GM21717 (cell line): Measurements from ENCODE around the gene ZSWIM6.

Source experiments
- ATAC-seq: cut with Tn5 transposase; IDR thresholded peaks from one replicate; pipeline ENCODE4 v1.9.1; 2021; ENCODE audit warnings: mild to moderate bottlenecking, moderate library complexity; ENCODE audit not compliant: unreplicated experiment

The ZSWIM6 gene

GRCh38 chr5:61330845-61331406 lies 1.1 kb upstream of the ZSWIM6 start:
- peak; percentile 29 for ATAC-seq

GRCh38 chr5:61332358-61332749 lies 296 bp downstream of the ZSWIM6 start:
- ATAC-seq, result peak; percentile 0

- no peak for ATAC-seq
Measured at GRCh38 chr5:61332851-61333320, 828 bp downstream of the ZSWIM6 start.

- ATAC-seq, result no peak
Measured at GRCh38 chr5:61333321-61333953, 1.4 kb downstream of the ZSWIM6 start.

- ATAC-seq, result no peak
Measured at GRCh38 chr5:61333954-61334867, 2.2 kb downstream of the ZSWIM6 start.

- no peak for ATAC-seq
Measured at GRCh38 chr5:61334868-61335615, 3.0 kb downstream of the ZSWIM6 start.

- ATAC-seq, result no peak
Measured at GRCh38 chr5:61339764-61340163, 7.7 kb downstream of the ZSWIM6 start.

GRCh38 chr5:61340775-61341361 lies 8.8 kb downstream of the ZSWIM6 start:
- ATAC-seq, result no peak

- ATAC-seq, result no peak
Measured at GRCh38 chr5:61342071-61342501, 10.0 kb downstream of the ZSWIM6 start.

- ATAC-seq, result no peak
Measured at GRCh38 chr5:61344187-61344944, 12.3 kb downstream of the ZSWIM6 start.

- ATAC-seq, result no peak
Measured at GRCh38 chr5:61346511-61346910, 14.5 kb downstream of the ZSWIM6 start.

GRCh38 chr5:61347080-61347479 lies 15.0 kb downstream of the ZSWIM6 start:
- ATAC-seq, result no peak

- no peak for ATAC-seq
Measured at GRCh38 chr5:61348447-61348846, 16.4 kb downstream of the ZSWIM6 start.

- ATAC-seq, result no peak
Measured at GRCh38 chr5:61349935-61350334, 17.9 kb downstream of the ZSWIM6 start.

- ATAC-seq, result no peak
Measured at GRCh38 chr5:61350535-61350934, 18.5 kb downstream of the ZSWIM6 start.

- no peak for ATAC-seq
Measured at GRCh38 chr5:61351733-61352132, 19.7 kb downstream of the ZSWIM6 start.

- no peak for ATAC-seq
Measured at GRCh38 chr5:61352180-61352579, 20.1 kb downstream of the ZSWIM6 start.

- no peak for ATAC-seq
Measured at GRCh38 chr5:61352612-61353156, 20.6 kb downstream of the ZSWIM6 start.

GRCh38 chr5:61353293-61353692 lies 21.2 kb downstream of the ZSWIM6 start:
- no peak for ATAC-seq

GRCh38 chr5:61354199-61354598 lies 22.1 kb downstream of the ZSWIM6 start:
- ATAC-seq, result no peak
